NCI-H187 treated with DMSO at 0.1 percent for 48 hours (cell line): ENCODE data around the gene GDPD4.

Experiments used
- DNase-seq: peaks from one replicate; lab custom pipeline; 2025; lab: John Stamatoyannopoulos, UW

Gene GDPD4

DNA sequence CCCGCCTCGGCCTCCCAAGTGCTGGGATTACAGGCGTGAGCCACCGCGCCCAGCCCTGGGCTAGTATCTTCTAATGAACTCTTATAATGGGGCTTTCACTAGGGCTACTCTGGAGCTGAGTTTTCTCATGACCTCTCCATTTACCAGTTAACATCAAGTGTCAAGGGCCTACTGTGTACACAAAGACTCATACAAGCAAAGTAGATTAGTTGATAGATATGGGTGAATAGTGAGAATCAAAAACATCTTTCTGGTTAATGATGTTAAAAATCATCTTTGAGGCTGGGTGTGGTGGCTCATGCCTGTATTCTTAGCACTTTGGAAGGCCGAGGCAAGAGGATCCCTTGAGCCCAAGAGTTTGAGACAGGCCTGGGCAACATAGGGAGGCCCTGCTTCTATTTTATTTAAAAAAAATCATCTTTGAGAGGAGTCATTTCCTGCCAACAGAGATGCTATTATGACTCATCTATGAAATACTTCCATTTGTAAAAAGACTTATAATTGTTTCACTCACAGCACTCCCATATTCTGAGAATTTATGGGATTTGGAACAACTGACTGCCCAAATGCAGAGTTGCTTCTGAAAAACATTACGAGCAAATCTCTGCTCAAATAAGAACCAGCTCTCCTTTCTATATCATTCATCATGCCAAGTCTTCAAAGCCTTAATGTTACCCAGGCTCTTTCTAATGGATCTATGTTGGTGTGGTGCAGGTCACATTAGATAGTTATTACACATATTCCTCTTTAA is 57.0 kb downstream of the GDPD4 start:
- DNase-seq: no peak

GRCh38 chr11:77236901-77237300 is 64.6 kb downstream of the GDPD4 start:
- no peak for DNase-seq

DNA sequence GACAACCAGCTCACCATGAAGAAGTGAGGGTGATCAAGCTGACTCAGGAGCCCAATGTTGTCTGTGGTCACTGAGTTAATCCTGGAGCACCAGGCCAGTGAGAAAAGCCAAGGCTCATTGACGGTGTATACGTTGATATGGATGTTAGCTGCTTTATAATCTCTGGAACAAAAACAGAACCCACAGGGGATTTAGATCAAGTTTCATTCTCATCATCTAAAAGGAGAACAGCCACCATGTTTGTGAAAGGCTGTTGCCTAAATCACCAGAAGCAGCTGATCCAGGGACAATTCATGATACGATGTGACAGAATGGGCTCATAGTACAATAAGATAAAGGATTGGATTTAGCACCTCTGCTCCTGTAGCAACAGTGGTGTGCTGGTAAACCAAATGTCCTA is 68.5 kb downstream of the GDPD4 start:
- no peak for DNase-seq

DNA sequence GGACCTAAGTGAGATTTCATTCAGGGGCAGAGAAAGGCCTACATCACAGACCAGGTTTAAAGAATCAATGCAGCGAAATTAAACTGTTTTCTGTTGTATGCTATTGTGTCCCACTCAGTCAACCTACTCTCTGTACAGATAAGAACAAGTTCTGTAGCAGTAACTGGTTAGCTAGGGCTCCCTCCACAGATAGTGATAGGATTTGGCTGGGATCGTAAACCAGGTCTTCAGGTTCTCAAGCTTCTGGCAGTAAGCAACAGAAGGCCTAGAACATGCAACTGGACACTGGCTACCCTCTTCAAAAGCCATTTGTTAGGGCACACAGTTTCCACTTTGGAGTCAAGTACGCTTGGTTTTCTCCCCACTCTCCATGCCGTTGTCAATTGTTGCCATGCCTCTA is 69.2 kb downstream of the GDPD4 start:
- no peak for DNase-seq

- DNase-seq: no peak
Measured at GRCh38 chr11:77231800-77232199, 69.7 kb downstream of the GDPD4 start.

- no peak for DNase-seq
Measured at GRCh38 chr11:77230878-77231605, 70.4 kb downstream of the GDPD4 start.

- DNase-seq: no peak
Measured at GRCh38 chr11:77223797-77224196, 77.7 kb downstream of the GDPD4 start.

DNA sequence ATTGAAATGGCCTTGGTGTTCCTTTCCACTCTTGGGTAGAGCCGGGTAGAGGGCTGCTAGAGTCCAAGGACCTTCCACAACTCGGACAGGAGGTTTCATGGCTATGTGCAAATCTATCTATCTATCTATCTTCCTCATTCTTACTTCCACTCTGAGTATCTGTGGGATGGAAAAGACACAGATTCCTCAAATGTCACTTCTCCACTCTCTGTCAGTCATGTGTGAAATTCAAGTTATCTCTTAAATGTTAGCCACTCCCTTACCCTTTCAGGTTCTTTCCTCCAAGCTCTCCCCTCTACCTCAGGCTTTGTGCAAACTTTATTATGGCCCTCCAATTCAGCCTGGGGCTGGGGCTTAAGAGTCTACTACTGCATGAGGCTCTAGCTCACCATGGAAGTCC is 84.3 kb downstream of the GDPD4 start:
- DNase-seq: no peak

DNA sequence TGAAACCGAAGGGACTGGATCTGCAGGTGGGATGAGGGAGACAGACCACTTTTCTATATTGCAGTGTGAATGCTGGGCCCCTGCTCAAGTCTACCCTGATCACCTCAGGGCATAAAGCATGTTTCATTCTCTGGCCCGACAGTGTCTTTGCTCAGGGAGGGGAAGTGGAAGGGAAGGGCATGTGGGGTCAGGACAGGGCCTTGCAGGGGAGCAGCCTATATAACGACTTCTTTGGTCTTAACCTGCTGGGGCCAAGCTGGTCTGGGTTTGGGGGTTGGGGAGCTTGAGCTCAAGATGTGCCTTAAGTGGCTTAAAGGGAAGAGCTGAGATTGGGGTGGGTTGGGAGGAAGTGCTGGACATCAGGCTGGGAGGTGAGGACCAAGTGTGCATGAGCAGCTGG is 86.4 kb downstream of the GDPD4 start:
- DNase-seq: no peak

DNA sequence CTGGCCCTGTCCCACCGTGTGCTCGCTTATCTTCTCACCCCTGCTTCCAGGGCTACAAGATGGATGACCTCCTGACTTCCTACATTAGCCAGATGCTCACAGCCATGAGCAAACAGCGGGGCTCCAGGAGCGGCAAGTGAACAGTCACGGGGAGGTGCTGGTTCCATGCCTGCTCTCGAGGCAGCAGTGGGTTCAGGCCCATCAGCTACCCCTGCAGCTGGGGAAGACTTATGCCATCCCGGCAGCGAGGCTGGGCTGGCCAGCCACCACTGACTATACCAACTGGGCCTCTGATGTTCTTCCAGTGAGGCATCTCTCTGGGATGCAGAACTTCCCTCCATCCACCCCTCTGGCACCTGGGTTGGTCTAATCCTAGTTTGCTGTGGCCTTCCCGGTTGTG is 86.9 kb downstream of the GDPD4 start:
- no peak for DNase-seq

- no peak for DNase-seq
Measured at GRCh38 chr11:77213589-77214428, 87.7 kb downstream of the GDPD4 start.

DNA sequence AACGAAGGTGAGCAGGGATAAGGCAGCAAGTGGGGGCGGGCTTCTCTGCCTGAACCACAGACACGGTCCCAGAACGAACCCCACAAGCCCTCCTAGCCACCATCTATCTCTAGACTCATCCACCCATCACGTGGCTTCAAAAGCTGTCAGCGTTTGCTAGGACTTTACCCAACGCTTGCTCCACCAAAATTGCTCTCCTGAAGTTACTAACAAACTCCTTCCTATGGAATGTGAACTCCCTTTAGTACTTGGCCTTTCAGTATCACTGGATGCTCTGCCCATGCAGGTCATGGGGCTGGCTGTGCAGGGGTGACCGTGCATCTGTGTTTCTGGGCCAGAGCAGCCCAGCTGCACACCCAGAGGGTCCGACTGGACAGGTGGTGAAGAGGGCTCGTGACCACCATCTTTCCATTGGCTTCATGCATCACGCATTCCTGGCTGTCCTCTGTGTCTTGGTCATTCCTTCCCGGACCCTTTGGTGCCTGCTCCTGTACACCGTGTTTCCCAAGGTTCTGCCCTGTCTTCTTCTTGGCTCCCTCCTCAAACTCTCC is 88.4 kb downstream of the GDPD4 start:
- DNase-seq: no peak

- DNase-seq: no peak
Measured at GRCh38 chr11:77212314-77213007, 89.0 kb downstream of the GDPD4 start.

DNA sequence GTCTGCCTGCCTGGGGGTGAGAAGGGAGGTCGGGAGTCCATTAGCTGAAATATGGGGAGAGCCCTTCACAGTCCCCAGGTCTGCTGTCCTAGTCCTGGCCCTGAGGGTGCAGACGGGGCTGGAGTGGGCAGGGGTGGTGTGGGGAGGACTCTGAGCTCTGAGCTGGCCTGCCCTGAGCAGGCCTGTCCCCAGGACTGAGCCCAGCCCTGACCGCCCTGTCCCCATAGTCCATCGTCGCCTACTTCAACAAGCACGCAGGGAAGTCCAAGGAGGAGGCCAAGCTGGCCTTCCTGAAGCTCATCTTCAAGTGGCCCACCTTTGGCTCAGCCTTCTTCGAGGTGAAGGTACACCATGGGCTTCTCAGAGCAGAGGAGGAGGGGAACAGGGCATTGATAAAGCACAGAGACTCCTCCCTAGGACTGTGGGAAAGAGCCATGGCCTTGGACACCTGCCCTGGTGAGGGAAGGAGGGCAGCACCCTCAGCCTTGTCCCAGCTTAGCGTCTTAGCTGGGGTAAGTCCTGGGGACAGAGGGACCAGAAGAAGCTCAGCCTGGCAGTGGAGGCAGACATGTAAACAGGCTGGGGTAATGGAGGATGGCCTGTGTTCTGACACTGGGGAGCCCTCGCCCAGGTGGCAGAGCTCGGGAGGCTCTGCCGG is 89.8 kb downstream of the GDPD4 start:
- DNase-seq: no peak

- no peak for DNase-seq
Measured at GRCh38 chr11:77211040-77211451, 90.4 kb downstream of the GDPD4 start.

DNA sequence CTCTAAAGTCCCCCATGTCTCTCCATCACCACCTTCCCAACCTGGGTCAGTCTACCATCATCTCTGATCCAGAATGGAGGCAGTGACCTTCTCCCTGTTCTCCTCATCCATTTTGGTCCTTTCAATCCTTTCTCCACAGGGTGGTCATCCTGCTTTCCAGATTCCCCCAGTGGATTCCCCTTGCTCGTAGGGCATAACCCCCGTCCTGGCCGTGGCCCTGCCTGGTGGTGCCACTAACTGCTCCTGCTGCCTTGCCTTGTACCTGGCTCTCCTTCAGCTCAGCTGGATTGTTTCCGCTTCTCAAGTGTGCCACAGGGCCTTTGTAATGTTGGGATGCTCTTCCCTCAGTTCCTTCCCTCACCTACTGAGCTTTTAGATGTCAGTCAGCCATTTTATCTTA is 91.8 kb downstream of the GDPD4 start:
- no peak for DNase-seq

DNA sequence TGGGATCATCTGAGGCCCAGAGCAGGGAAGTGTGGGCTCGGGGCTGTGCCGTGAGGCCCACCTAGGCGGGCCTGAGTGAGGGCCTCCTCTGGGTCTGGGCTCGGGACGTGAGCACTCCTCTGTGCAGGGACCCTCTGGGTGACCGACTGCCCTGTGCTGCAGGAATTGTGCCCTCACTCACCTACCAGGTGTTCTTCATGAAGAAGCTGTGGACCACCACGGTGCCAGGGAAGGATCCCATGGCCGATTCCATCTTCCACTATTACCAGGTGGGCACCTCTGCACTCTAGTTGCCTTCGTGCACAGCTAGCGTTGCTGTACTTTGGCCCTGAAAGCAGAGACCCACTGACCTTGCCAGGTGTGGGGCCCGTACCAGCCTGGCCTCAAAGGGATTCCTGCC is 93.0 kb downstream of the GDPD4 start:
- DNase-seq: no peak

DNA sequence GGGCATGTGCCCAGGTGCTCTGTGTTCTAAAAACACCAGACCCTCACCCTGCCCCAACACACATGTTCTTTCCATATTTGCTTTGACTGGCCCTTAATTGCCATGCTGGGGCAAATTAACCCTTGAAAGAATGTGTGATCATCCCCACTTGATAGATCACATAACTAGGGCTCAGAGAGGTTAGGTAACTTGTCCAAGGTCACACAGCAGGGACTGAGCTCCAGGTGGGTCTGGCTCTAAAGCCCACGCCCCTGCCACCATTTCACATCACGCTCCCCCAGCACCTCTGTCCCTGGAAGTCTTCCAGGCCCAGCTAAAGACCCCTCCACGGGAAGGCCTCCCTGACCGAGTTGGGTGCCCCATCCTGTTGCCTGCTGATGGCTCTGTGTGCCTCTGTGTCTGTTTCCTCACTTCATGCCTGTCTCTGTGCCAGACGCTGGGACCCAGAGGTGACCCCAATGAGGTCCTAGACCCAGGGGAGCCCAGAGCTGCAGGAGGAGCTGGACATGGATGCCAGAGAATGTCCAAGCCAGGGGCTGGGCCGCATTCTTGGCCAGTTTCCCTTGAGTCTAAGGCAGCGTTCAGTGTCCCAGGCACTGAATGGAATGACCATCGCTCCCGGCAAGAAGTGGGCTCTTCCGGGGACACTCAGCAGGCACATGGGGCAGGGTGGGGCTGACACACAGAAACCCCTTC is 93.7 kb downstream of the GDPD4 start:
- DNase-seq: no peak

- DNase-seq: no peak
Measured at GRCh38 chr11:77207019-77207485, 94.4 kb downstream of the GDPD4 start.

DNA sequence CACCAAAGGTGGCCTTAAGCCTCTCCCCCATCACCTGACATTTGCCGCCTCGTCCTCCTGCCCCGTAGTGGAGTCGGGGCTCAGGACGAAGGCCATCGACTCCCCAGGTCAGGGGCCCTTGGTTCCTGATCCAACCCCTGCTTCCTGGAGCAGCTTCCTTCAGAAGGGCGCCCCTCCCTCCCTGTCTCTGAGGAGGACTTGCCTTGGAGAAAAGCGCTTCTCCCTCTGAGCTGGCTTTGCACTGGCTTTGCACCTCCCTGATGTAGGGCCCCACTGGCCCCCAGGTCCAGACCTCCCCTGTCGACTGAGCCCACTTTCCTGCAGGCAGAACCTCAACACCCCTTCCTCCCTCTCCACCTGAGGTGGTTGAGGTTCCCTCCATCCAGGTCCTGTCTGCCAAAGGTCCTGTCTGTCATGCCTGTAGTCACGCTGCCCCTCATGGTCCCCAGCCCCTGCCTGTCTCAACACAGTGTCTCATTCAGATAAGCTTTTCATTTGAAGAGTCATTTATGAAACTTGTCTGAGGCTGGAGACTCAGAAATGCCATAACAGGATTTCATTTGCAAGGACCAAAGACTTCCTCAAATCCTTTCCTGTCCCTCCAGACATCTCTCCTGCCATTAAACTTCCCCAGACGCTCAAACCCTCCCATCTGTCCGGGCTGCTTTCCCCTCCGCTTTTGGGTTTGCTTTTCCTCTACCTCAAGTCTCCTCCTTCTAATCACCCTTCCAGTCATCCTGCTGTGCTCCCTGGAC is 95.0 kb downstream of the GDPD4 start:
- no peak for DNase-seq
